HG03521 (cell line): ENCODE data around the gene CALML5.

Experiments used
- ATAC-seq: cut with Tn5 transposase; IDR thresholded peaks from one replicate; pipeline ENCODE4 v1.9.1; 2021; ENCODE audit warnings: mild to moderate bottlenecking, moderate library complexity; ENCODE audit not compliant: unreplicated experiment

The CALML5 gene

DNA sequence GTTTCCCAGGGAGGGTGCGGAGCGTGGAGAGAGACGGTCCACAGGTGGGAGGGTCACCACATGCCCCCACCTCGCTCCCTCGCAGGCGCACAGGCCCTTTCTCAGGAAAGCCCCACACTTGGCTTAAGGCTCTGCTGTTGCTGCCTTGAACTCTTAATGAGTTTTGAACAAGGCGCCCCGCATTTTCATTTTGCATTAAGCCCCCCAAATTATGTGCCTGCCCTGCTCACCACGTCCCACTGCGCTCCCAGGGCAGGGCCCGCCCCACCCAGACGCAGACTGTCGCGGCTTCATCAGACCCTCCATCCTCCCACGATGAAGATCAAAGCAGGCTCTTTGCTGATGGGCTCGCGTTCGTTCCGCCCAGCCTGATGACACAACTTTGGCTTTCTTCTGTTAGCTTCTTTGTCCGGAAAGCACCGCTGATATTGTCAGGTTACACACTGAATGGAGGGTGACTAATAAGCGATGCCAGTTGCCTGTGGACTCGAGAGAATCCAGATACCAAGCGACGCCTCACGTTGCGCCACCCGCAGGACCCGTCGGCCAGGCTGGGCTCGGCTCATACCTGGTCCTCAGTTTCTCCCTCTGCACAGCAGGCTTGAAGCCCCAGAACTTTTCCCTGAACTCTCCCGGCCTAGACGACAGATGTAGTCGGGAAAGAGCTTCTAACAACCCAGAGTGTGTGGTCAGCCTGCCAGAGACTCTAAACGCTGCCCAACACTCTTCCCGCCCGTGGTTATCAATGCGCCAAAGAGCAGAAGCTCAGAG lies 34.9 kb upstream of the CALML5 start:
- no peak for ATAC-seq

DNA sequence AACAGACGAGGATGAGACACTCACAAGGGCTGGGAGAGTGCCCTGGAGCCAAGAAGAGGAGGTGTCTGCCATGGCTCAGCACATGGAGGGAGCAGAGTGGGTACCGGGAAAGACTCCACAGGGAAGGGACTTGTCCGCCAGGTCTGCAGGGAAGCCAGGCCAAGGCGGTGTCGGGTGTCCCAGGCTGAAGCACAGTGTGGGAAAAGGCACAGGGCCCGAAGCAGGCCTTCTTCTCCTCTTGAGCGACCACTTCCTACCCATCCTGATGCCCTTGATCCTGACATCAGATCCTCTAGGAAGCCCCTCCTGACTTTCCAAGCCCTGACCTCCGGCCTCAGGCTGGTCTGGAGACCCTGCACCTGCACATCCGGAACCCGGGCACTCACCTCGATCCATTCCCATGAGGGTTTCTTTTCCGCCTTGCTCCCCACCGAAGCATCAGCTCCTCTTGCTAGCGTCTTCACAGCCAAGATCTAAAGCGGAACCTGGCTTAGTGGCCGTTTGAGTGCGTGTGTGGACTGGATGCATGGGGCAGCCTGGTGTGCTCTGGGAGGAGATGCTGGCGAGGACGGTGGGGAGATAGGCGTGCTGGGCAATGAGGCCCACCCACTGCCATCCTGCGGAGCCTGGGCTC lies 33.8 kb upstream of the CALML5 start:
- ATAC-seq, result no peak

DNA sequence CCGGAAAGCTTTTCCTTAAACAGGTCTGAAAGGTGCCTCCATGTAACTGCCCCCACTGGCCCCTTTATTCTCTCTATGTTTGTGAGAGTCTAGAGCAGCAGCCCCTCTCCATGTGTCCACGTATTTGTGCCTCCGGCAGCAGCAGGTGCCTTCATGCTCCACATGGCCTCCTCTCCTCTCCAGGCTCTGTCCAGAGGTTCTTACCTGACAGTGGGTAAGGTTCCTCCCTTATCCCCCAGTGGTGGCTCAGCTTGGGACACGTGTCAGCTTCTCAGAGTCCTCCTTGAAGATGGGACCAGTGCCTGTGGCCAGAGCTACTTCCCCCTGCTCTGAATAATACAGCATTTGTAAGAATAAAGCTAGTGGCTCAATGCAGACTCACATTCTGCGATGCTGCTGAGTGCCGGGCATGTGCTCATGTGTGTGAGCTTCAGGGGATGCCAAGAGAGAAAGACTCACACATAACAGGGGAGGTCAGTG lies 33.3 kb upstream of the CALML5 start:
- ATAC-seq, result no peak

DNA sequence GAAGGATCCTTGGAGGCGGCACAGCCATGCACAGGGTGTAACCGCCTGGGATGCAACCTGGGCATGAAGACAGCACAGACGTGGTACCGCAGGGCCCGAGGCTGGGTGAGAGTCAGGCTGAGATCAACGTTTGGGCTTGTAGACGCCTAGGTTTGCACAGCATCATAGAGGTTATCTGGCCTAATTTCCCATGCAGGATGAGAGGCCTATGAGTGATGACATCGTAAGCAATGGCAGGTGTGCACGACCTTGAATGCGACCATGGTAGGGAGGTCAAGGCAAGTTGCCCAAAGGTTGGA lies 32.9 kb upstream of the CALML5 start:
- ATAC-seq, result no peak

- no peak for ATAC-seq
Measured at GRCh38 chr10:5531558-5532306, 32.4 kb upstream of the CALML5 start.

DNA sequence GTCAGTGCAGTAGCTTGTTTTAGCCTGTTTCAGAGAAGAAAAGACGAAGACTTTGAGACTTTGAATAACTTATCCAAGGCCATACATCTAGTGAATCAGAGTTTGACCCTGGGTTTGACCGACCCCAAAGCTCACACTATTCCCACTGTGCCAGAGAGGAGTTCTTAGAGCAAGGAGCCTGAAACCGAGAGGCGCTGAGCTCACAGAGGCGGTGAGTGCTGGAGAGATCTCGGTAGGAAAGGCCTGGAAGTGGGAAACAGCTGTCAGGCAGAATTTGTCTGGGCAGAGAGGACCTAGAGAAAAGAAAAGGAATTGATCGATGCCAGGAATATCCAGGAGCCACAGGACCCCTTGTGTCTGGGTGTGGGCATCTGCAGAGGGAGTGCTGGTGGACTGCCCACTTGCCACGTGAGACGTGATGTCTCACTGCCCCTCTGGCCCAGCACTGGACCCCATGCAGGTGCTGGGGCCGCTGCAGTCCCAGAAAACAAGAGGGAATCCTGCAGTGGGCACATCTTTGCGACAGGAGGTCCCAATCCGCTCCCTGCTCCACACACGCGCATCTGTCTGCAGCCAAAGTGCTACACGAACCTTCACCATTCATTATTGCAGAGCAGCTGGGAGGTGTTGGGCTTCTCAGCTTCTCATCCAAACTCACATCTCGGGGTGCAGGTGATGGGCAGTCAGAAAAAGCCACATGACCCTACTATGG lies 31.6 kb upstream of the CALML5 start:
- no peak for ATAC-seq

GRCh38 chr10:5530412-5530806 lies 31.0 kb upstream of the CALML5 start:
- ATAC-seq, result no peak

- no peak for ATAC-seq
Measured at GRCh38 chr10:5529702-5530411, 30.5 kb upstream of the CALML5 start.

DNA sequence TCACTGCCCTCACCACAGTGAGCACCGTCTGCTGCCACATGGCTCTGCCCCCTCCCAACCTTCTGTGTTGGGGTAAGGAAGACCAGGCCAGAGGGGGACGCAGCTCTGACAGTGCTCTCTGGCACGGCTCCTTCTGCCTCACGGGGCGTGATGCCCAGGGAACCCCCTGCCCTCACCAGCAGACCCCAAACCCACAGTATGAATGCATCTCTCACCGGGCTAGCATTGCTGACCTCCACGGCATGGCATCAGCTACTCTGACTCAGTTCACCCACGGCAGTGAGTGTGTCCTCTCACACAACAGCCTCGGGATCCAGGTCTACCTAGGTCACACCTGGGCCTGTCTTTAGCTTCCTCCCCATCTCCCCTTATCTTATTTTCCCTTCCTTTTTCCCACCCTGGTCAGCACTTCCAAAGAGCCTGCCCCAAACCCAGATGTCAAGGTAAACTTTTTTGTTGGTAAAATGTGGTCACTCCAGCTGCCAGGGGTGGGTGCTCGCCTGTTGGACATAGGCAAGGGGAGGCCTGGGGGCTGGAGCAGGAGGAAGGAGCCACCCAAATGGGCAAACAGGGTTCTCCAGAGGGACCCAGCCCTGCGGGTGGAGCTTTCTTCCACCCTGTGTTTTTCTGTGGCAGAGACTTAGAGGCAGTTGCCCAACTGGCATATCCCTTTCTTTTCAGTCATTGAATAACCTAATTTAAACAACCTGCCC lies 29.8 kb upstream of the CALML5 start:
- ATAC-seq, result no peak

GRCh38 chr10:5527332-5528200 lies 28.2 kb upstream of the CALML5 start:
- no peak for ATAC-seq

DNA sequence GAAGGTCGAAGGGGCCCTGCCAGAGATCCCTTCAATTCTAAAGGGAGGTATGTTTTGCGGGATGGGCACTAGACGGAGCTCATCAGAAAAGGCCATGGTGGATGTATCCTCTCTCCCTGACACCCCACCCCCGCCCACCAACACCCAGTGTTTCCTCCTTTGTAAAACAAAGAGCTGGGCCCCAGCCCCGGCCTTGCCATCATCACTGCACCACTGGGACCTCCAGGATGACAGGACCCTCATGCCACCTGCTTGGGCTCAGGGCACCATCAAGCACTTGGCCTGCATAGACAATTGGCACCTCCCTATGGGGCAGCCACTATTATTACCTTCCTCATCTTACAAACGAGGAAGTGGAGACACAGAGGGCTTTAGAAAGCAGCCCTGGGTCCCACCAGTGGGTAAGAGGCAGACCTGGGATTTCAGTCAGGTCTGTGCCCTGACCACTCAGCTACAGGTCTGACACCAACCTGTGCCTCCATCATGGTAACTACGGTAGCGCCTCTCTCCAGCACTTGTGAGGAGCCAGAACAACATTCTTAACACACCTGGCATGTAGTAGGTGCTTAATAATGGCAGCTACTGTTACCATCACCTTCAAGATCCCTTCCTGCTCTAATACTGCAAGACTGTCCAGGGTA lies 27.4 kb upstream of the CALML5 start:
- ATAC-seq, result no peak

GRCh38 chr10:5525561-5526341 lies 26.4 kb upstream of the CALML5 start:
- ATAC-seq, result no peak

DNA sequence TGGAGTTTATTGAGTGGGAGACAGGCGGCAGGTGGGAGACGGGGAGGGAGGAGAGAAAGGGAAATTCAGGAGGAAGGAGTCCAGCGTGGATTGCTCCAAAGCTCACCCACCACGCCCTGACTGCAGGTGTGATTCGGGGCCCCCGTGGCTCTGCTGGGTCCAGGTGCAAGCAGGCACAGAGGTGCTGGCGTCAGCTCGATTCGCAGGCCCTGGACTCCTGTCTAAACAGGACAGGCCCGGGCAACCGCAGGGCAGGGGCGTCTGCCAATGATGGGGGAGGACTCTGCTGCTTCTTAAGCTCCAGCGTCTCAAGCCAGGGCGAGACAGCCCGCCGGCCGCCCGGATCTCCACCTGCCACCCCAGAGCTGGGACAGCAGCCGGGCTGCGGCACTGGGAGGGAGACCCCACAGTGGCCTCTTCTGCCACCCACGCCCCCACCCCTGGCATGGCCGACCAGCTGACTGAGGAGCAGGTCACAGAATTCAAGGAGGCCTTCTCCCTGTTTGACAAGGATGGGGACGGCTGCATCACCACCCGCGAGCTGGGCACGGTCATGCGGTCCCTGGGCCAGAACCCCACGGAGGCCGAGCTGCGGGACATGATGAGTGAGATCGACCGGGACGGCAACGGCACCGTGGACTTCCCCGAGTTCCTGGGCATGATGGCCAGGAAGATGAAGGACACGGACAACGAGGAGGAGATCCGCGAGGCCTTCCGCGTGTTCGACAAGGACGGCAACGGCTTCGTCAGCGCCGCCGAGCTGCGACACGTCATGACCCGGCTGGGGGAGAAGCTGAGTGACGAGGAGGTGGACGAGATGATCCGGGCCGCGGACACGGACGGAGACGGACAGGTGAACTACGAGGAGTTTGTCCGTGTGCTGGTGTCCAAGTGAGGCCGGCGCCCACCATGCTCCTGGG lies 25.5 kb upstream of the CALML5 start, which contains the start of gene CALML3:
Gene CALML3, plus strand, starts transcription at position 321 of the 920 bp plus-strand sequence. Its CDS starts 125 bp downstream, at position 446.
- no peak for ATAC-seq

DNA sequence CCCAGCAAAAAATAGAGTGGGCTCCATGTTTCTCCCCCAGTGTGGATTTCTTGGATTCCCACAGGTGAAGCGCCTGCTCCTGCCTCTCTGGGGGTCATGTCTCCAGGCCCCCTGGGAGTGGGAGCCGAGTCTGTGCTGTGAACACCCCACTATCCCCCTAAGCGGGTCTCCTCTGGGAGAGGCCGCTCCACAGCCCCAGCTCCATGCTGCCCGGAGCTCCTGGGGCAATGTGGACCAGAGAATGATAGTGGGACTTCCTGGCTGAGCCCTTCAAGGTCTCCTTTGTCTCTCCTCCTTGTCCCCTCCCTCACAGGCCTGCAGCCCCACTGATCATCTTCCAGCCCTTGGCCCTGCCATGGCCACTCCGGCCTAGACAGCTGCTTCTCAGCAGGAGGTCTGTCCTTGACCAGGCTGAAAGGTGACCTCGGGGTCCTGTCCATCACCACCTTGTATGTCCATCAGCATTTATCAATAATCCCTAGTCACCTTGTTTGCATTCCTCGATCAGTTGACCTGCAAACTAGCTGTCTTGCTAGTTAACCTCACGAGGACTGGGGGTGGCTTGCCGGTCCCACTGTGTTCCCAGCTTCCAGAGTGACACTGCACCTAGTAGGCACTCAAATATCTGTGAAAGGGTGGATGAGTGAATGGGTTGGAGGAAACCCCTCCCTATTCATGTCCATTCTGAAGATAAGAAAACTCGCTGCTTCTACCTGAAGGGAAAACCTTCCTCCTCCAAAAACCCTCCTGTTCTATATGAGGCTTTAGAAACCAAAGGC lies 24.6 kb upstream of the CALML5 start:
- no peak for ATAC-seq

DNA sequence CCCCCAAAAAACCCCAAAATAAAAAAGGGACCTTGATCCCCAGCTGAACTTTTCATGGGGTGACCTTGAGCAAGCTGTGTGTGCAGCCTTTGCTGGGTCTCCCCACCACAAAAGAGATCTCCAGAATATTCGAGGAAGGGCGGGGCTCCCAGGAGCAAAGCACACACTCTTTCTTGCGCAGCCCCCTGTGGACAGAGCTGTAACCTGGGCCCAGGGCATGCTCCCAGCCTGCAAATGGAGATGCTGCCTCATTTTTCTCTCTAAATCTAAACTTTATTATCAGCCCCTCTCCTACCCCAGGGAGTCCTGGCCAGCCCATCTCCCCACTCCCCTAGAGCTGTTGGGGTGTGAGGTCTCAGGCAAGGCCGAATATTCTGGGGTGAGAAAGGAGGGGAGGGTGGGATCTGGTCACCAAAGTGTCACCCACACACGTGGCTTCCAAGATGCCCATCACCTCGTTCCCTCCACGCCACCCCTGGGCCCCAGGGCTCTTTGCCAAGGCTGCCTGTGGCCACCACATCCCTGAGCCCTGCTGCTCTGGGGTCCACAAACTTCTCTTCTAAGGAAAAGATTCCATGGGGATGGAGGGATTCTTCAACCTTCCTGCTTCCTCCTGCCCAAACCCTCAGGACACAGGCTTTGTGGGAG lies 23.7 kb upstream of the CALML5 start:
- no peak for ATAC-seq
